HG02870 (cell line): ENCODE measurements around the gene DSG2.

ENCODE experiments used
- ATAC-seq: cut with Tn5 transposase; IDR thresholded peaks from one replicate; pipeline ENCODE4 v1.9.1; 2021; ENCODE audit warnings: mild to moderate bottlenecking, moderate library complexity; ENCODE audit not compliant: unreplicated experiment

Gene DSG2

GRCh38 chr18:31586616-31587015, 88.6 kb downstream of the DSG2 start:
- ATAC-seq, result no peak

GRCh38 chr18:31587529-31587928, 89.6 kb downstream of the DSG2 start:
- no peak for ATAC-seq

GRCh38 chr18:31590570-31590969, 92.6 kb downstream of the DSG2 start:
- no peak for ATAC-seq

- no peak for ATAC-seq
These were observed 93.1 kb downstream of the DSG2 start for GRCh38 chr18:31591113-31591512.

DNA sequence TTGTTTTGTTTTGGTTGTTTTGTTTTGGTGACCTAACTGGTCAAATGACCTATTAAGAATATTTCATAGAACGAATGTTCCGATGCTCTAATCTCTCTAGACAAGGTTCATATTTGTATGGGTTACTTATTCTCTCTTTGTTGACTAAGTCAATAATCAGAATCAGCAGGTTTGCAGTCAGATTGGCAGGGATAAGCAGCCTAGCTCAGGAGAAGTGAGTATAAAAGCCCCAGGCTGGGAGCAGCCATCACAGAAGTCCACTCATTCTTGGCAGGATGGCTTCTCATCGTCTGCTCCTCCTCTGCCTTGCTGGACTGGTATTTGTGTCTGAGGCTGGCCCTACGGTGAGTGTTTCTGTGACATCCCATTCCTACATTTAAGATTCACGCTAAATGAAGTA, 93.7 kb downstream of the DSG2 start, which contains the start of gene TTR:
TSS of gene TTR (plus strand) at position 250 of the 400 bp plus-strand sequence. CDS start at position 276, 26 bp downstream.
- ATAC-seq, result no peak

DNA sequence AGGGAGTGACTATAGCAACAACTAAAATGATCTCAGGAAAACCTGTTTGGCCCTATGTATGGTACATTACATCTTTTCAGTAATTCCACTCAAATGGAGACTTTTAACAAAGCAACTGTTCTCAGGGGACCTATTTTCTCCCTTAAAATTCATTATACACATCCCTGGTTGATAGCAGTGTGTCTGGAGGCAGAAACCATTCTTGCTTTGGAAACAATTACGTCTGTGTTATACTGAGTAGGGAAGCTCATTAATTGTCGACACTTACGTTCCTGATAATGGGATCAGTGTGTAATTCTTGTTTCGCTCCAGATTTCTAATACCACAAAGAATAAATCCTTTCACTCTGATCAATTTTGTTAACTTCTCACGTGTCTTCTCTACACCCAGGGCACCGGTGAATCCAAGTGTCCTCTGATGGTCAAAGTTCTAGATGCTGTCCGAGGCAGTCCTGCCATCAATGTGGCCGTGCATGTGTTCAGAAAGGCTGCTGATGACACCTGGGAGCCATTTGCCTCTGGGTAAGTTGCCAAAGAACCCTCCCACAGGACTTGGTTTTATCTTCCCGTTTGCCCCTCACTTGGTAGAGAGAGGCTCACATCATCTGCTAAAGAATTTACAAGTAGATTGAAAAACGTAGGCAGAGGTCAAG, 94.7 kb downstream of the DSG2 start:
- ATAC-seq, result no peak

DNA sequence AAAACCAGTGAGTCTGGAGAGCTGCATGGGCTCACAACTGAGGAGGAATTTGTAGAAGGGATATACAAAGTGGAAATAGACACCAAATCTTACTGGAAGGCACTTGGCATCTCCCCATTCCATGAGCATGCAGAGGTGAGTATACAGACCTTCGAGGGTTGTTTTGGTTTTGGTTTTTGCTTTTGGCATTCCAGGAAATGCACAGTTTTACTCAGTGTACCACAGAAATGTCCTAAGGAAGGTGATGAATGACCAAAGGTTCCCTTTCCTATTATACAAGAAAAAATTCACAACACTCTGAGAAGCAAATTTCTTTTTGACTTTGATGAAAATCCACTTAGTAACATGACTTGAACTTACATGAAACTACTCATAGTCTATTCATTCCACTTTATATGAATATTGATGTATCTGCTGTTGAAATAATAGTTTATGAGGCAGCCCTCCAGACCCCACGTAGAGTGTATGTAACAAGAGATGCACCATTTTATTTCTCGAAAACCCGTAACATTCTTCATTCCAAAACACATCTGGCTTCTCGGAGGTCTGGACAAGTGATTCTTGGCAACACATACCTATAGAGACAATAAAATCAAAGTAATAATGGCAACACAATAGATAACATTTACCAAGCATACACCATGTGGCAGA, 97.3 kb downstream of the DSG2 start:
- no peak for ATAC-seq

GRCh38 chr18:31596081-31596872, 98.3 kb downstream of the DSG2 start:
- no peak for ATAC-seq

DNA sequence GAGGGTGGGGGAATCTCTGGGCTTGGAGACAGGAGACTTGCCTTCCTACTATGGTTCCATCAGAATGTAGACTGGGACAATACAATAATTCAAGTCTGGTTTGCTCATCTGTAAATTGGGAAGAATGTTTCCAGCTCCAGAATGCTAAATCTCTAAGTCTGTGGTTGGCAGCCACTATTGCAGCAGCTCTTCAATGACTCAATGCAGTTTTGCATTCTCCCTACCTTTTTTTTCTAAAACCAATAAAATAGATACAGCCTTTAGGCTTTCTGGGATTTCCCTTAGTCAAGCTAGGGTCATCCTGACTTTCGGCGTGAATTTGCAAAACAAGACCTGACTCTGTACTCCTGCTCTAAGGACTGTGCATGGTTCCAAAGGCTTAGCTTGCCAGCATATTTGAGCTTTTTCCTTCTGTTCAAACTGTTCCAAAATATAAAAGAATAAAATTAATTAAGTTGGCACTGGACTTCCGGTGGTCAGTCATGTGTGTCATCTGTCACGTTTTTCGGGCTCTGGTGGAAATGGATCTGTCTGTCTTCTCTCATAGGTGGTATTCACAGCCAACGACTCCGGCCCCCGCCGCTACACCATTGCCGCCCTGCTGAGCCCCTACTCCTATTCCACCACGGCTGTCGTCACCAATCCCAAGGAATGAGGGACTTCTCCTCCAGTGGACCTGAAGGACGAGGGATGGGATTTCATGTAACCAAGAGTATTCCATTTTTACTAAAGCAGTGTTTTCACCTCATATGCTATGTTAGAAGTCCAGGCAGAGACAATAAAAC, 100.2 kb downstream of the DSG2 start:
- no peak for ATAC-seq
